Embryonic facial prominence (tissue), 1 donor: Measurements from ENCODE around the gene LRRFIP2.

ENCODE experiments used
- DNase-seq: peaks from one replicate; pipeline ENCODE4 v3.0.0-alpha.2; 2016; ENCODE audit errors: extremely low spot score

LRRFIP2 gene

DNA sequence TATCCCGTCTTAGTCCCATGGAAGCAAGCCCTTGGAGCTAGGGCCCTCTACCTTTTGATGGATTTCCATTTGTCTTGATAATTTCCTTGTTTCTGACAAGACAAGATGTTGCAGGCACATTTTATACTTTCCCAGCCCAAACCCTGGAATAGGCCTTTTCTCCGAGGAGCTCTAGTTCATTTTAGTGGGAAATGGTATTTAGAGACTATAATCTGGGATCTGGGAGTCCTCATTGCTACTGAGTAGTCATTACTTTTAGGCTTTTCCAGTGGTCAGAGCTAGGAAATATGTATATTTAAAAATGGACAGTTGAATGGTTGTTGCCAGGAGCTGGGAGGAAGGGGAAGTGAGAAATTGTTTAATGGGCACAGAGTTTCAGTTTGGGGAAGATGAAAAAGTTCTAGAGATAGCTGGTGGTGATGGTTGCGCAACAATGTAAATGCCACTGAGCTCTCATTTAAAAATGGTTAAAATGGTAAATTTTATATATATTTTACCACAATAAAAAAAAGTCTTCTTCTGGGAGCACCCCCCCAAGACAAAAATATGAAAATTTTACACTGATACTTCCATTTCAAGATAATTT lies 149.5 kb downstream of the LRRFIP2 start:
- no peak for DNase-seq

DNA sequence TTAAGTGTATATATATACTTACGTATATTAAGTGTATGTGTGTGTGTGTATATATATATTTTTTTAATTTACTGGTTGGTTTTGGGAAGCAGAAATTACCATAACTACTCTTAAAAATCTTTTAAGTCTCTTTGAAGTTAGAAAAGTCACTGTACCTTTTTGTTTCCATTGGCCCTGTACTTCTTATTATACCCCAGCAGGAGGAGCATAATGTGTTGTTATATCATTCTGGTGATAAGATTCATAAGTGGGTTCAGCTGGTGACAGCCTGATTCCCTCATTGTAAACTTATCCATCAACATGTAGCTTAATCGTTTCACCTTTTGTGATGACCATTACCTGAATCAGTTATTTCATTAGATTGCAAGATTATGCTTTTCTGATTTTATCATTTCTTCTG lies 150.3 kb downstream of the LRRFIP2 start:
- DNase-seq = no peak

DNA sequence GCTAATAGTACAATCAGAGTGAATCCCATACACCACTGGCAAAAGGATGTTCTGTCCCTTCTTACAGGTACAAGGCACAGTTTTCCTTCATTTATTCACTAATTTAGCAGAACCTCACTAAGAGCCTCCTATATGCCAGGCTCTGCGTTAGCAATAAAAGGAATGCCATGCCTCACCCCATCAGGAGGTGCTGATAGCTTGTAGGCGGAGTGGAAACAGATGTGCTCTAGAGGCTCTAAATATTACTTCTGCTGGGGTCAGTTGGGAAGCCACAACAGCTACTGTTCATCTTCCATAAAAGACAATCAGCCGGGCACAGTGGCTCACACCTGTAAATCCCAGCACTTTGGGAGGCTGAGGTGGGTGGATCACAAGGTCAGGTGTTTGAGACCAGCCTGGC lies 156.7 kb downstream of the LRRFIP2 start:
- no peak for DNase-seq

DNA sequence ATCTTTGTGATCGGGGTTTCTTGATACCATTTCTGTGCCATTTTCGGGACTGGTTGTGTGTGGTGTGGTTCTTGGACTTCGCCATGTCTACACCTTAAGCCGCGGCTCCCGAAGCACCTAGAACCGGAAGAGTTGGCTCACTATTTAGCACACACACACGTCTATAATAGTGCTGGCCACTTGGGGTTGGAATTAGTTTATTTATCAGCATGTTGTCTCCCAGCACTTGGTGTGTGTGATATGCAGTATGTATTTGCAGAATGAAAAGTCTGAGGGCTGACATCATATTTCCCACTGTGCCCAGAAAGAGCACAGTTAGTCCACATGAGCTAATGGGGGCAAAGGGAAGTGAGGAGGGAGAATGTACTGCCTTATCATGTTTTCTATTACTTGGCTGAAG lies 157.5 kb downstream of the LRRFIP2 start:
- no peak for DNase-seq

DNA sequence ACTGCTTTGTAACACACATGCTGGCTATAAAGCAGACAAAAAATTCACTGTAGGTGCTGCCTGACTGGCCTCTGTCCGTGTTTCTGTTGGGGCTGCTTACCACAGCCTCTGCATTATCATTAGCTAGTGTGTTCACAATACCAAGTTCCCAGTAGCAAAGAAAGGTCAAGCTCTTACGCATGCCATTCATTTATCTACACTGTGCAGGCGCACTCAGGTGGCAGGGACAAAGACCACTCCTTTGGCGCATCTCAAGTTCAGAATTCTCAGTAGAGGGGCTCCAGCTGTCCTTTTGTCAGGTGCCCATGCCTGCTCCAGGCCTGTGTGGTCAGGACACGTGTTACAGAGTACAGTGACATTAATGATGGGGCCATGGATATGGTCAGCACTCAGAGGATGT lies 158.7 kb downstream of the LRRFIP2 start:
- no peak for DNase-seq

DNA sequence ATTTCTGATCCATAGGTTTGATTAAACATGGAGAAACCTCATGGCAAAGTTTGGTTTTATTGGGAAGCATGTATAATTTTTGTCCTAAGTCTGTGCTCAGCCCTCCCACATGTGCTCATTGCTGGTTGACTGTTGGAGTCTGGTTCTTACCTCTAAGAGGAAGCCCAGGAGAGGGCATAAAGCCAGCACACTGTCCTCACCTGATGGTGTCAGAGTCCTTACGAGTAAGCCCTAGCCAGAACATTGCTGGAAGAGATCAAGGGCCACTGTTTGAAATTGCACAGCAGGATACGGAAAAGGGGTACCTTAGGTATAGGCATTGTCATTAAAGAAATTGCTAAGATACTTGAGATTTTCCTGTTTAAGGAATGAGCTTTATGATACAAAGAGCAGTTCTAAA lies 159.8 kb downstream of the LRRFIP2 start:
- DNase-seq = no peak
